T-helper 1 cell (primary cell): ENCODE results near the gene UNC13C.

Experiments
- DNase-seq, 5 donors: peaks; one replicate each; pipeline ENCODE4 v3.0.0-alpha.2; 2012 to 2020

The UNC13C gene

GRCh38 chr15:54575586-54575985 is 597.3 kb downstream of the UNC13C start:
- no peak for DNase-seq

- DNase-seq, result no peak
These were observed 598.2 kb downstream of the UNC13C start for GRCh38 chr15:54576298-54576935.

DNA sequence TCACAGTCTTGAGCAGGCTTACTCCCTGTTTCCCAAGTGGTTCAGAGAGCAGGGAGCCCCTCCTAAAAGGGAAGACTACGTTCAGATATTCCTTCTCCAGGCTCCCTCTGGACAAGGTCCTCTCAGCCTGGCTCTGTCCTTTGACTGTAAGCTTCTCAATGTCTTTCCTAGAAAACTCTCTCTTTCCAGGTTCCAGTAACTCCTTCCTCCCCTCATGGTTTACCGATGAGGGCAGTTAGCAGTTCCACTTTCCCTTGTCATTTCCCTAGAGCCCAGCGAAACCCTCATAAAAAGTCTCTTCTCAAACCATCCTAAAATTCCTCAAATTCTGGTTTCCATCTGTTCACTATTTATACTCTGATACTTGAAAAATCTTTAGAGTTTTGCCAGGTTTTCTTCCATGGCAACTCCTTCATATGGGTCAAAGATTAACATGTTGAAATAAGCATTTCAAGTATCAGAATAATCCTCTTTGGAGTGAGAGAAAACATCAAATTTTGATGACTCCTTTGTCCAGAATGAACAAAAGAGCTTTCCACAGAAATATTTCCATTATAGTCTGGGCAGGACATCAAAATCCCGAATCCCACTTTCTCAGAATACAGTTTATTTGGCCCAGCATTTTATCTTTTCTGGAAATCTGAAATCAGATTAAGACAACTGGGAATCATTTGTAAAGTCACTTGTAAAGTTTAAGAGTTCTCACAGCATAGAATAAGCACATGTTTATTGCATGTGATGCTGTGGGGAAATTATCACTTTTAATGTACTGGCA is 599.4 kb downstream of the UNC13C start:
- no peak for DNase-seq

DNA sequence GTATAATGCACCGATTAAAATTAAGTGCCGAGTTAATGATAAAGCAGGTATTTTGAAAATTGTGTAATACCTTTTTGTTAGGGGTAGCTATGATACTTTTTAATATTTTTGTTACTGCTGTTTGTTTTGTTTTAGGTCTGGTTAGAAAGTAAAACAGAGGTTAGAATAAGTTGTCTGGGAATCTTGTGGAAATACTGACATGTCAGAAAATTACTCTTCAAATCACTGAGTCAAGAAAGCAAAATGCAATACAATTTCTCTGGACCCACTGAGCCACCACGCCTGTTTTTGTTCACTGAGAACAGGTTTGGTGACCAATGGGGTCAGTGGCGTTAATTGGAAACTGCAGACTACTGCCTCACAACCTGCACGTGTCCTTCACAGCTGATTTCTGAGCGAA is 601.6 kb downstream of the UNC13C start:
- DNase-seq, result no peak

- DNase-seq, result no peak
These were observed 602.4 kb downstream of the UNC13C start for GRCh38 chr15:54580643-54581042.

DNA sequence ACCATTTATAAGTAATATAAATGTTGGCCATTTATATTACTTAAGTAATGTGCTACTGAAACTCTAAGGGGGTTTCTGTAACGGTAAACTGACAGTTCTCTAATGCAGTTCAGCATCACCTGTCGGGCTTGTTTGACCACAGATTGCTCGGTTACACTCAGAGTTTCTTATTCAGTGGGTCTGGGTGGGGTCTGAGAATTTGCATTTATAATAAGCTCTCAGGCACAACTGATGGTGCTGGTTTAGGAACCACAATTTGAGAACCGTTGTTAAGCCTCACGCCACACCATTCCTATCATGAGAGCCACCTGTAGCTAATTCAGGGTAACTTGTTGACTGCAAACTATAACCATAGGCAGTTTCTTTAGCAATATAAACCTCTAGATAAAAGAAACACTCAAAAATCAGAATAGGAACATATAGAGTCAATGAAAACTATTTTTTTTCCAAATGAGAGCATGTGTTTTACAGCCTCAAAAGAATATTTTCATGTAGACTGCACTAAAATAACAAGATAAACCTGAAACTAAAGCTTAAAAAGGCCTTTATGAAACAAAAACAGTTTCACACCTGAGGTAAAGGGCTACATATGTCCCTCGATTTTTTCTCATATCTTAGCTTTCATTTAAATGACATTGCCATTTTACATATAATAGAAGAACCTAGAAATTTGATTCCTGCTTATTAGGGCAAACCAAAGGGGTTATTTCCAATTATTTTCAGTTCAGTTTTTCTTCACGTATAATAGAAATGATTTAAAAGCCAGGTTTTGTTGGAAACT is 604.8 kb downstream of the UNC13C start:
- no peak for DNase-seq

DNA sequence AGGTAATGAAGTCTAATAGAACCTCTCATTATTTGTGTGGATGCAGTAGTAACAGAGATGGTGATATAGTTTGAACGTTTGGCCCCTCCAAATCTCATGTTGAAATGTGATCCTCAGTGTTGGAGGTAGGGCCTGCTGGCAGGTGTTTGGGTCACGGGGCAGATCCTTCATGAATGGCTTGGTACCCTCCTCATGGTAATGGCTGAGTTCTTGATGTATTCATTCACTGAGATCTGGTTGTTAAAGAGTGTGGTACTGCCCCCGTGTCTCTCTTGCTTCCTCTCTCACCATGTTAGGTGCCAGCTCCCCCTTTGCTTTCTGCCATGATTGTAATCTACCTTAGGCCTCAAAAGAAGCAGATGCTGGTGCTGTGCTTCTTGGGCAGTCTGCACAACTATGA is 606.8 kb downstream of the UNC13C start:
- no peak for DNase-seq

DNA sequence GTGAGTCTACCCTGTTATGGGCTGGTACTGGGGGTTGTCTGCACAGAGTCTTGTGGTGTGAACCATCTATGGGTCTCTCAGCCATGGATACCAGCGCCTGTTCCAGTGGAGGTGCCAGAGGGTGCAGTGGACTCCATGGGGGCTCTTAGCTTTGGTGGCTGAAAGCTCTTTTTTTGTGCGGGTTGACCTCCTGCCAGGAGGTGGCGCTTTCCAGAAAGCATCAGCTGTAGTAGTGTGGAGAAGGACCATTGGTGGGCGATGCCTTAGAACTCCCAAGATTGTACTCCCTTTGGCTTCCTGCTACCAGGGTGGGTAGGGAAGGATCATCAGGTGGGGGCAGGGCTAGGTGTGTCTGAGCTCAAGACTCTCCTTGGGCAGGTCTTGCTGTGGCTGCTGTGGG is 615.9 kb downstream of the UNC13C start:
- no peak for DNase-seq

GRCh38 chr15:54599386-54599785 is 621.1 kb downstream of the UNC13C start:
- DNase-seq, result no peak

GRCh38 chr15:54605043-54605442 is 626.8 kb downstream of the UNC13C start:
- no peak for DNase-seq

GRCh38 chr15:54605556-54605955 is 627.3 kb downstream of the UNC13C start:
- DNase-seq, result no peak

- DNase-seq, result no peak
These were observed 630.9 kb downstream of the UNC13C start for GRCh38 chr15:54608876-54609835.

GRCh38 chr15:54618120-54618519 is 639.9 kb downstream of the UNC13C start:
- DNase-seq, result no peak

- DNase-seq, result no peak
These were observed 640.9 kb downstream of the UNC13C start for GRCh38 chr15:54619180-54619579.

DNA sequence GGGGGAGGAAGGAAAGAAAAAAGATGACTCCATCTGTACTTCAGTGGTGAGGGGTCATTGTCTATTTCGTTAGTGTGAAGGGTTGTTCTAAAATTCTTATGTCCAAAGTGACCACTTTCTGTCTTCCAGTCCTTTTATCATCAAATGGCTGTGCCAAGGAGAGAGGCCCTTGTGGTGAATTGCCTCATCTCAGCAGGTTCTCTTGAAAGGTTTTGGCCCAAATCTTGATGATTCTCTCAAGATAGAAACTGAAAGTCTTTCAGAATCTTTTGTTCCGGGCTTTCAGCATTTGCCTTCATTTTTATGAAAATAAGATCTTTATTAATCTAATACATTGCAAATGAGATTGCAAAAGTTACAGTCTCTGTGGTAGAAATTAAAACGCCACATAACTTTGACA is 642.7 kb downstream of the UNC13C start:
- no peak for DNase-seq

- DNase-seq, result no peak
These were observed 657.9 kb downstream of the UNC13C start for GRCh38 chr15:54636147-54636546.

- no peak for DNase-seq
These were observed 660.4 kb downstream of the UNC13C start for GRCh38 chr15:54638666-54639065.

GRCh38 chr15:54640873-54641272 is 662.6 kb downstream of the UNC13C start:
- DNase-seq, result no peak

DNA sequence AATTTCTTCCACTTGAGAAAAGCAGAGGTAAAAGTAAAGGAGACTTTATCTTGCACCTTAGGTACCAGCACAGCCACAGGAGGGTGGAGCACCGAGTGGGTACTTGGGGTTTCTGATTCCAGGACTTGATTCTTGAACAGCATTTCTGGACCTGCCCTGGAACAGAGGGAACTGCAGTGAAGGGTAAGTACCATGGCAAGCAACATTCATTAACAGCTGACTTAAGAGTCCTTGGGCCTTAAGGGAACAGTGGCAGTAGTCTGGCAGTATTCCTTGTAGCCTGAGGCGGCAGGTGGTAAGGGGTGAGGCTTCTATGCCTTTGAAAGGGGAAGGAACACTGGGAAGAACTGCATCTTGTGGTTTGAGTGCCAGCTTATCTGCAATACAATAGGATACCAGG is 666.6 kb downstream of the UNC13C start:
- DNase-seq, result no peak

DNA sequence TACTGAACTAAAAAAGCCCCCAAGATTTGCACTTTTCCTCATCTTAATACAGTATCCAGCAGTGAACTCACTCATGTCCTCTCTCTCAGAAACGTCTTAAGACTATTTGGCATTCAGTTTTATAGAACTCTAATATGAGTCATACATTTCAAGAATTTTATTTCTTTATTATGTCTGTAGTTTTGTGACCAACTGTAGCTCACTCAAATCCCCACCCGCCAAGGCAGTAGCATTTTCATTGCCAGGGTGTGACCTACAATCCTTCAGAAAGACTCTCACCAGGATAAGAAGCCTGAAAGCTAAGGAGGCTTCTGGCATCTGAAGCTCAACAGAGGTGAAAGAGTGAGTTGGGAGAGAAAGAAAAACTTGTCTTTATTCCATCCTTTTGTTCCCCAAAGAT is 681.4 kb downstream of the UNC13C start:
- DNase-seq, result no peak

DNA sequence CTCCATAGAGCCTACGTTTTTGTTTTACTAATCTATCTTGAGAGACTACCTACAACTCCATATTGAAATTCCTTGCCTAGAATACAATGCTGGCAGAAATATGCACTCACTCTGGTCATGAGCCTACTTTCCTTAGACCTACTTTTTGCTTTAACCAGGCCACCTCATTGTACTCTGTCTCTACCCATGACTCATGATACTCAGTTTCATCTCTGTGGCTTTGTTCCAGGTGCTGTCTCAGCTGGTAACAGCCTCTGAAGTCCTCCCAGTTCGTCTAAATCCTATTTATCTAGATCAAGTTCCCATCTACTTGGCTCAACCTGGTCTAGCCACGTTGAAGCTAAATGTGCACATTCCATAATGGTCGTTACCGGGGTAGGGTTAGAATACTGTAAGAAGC is 682.1 kb downstream of the UNC13C start:
- no peak for DNase-seq

DNA sequence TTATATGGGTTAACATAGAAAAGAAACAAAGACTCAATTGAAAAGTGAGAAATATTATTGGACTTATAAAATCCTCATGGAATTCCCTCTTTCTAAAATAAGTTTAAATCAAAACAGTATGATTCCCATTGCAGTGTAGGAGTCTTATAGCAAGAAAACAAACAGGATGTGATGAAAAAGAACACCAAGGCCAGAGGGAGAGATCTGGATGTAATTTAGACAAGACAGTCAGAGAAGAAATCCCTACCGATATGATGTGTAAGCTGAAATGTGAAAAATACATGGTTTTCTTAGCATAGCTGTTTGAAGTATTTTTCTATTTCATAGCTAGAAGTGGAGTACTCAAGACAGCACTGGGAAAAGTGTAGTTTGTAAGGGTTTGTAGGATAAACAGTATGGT is 697.0 kb downstream of the UNC13C start:
- no peak for DNase-seq

- no peak for DNase-seq
These were observed 703.3 kb downstream of the UNC13C start for GRCh38 chr15:54681584-54681983.
